SK-N-SH (cell line): ENCODE measurements around the gene EIF2S1. TPM values are rescaled to one million over a fixed set of nuclear protein-coding genes. Genes with fewer than 3 reads are reported as not detected.

Source experiments
- CTCF ChIA-PET: fragments of 300-600, 350-600 bp; formaldehyde crosslinking; extraction: SDS; loops from one replicate; lab custom pipeline; 2021; lab: Yijun Ruan, JAX
- POLR2A ChIA-PET: fragments of 350-600 bp; sonication (Branson Sonifier 250); formaldehyde crosslinking; extraction: SDS; loops from one replicate; lab custom pipeline; 2020; ENCODE audit warnings: antibody characterized with exemption, inconsistent platforms; lab: Yijun Ruan, JAX
- DNase-seq: peaks from one replicate; pipeline ENCODE4 v3.0.0; 2012
- H2AFZ ChIP-seq: fragments of 200-600 bp; sonication (generic); 2 replicates; pipeline ENCODE4 v1.8.1; 2016; ENCODE audit warnings: antibody characterized with exemption, mild to moderate bottlenecking, low read depth
- H3F3A ChIP-seq: fragments of 200-600 bp; sonication (generic); replicated peaks from 2 replicates; pipeline ENCODE3; 2016; ENCODE audit warnings: antibody characterized with exemption, mild to moderate bottlenecking; ENCODE audit not compliant: insufficient read depth
- H3K27ac ChIP-seq, 2 experiments: fragments of 200-500 bp in 1 of 2; fragments of 200-600 bp in 1 of 2; sonication (Bioruptor generic) in 1 of 2; sonication (generic), shearing (Covaris generic) in 1 of 2; 2 replicates each; pipeline versions ENCODE4 v1.5.1 to v1.6.1; 2014 to 2016; ENCODE audit warnings: low read depth in 2 of 2, inconsistent platforms in 1 of 2, low read length in 1 of 2, mild to moderate bottlenecking in 1 of 2, mixed read lengths in 1 of 2
- H3K27me3 ChIP-seq: fragments of 200-600 bp; sonication (generic), shearing (Covaris generic); 2 replicates; pipeline ENCODE4 v1.6.1; 2016; ENCODE audit warnings: mixed run types; ENCODE audit not compliant: insufficient read depth
- H3K36me3 ChIP-seq, 2 experiments: fragments of 200-500 bp in 1 of 2; fragments of 200-600 bp in 1 of 2; sonication (Bioruptor generic) in 1 of 2; sonication (generic) in 1 of 2; replicated peaks in 1 of 2; 2 replicates each; pipeline versions ENCODE3 to v1.5.1; 2014 to 2016; ENCODE audit warnings: low read length in 1 of 2, mild to moderate bottlenecking in 1 of 2; ENCODE audit not compliant: insufficient read depth in 2 of 2, control insufficient read depth in 1 of 2
- H3K4me1 ChIP-seq, 2 experiments: fragments of 200-500 bp in 1 of 2; fragments of 200-600 bp in 1 of 2; sonication (Bioruptor generic) in 1 of 2; sonication (generic), shearing (Covaris generic) in 1 of 2; 2 replicates each; pipeline versions ENCODE4 v1.5.1 to v1.6.1; 2014 to 2016; ENCODE audit warnings: low read depth in 1 of 2, low read length in 1 of 2, mixed run types in 1 of 2; ENCODE audit not compliant: insufficient read depth in 2 of 2, control insufficient read depth in 1 of 2
- H3K4me2 ChIP-seq: fragments of 200-600 bp; sonication (generic), shearing (Covaris generic); 2 replicates; pipeline ENCODE4 v1.6.1; 2017; ENCODE audit warnings: mixed run types
- H3K4me3 ChIP-seq, 2 experiments: fragments of 200-500 bp in 1 of 2; fragments of 200-600 bp in 1 of 2; sonication (Bioruptor generic) in 1 of 2; sonication (generic), shearing (Covaris generic) in 1 of 2; 2 replicates each; pipeline versions ENCODE4 v1.5.1 to v1.8.1; 2014 to 2016; ENCODE audit warnings: low read depth in 2 of 2, inconsistent platforms in 1 of 2, low read length in 1 of 2, mild to moderate bottlenecking in 1 of 2, mixed read lengths in 1 of 2, moderate library complexity in 1 of 2
- H3K79me2 ChIP-seq: fragments of 200-600 bp; sonication (generic); 2 replicates; pipeline ENCODE4 v1.8.1; 2017; ENCODE audit warnings: mild to moderate bottlenecking; ENCODE audit not compliant: insufficient read depth
- H3K9ac ChIP-seq: fragments of 200-600 bp; sonication (generic); 2 replicates; pipeline ENCODE4 v1.6.1; 2017; ENCODE audit warnings: mixed run types
- H3K9me2 ChIP-seq: fragments of 200-600 bp; sonication (generic); 2 replicates; pipeline ENCODE4 v1.6.1; 2017; ENCODE audit warnings: mixed run types
- H3K9me3 ChIP-seq: fragments of 200-600 bp; sonication (generic); 2 replicates; pipeline ENCODE4 v1.6.1; 2017; ENCODE audit warnings: mixed run types, mild to moderate bottlenecking, moderate library complexity
- H4K20me1 ChIP-seq: fragments of 200-600 bp; sonication (generic); 2 replicates; pipeline ENCODE4 v1.6.1; 2017; ENCODE audit warnings: mild to moderate bottlenecking, mixed run types; ENCODE audit not compliant: insufficient read depth
- CTCF ChIP-seq: fragments of 200-600 bp; sonication (generic); IDR thresholded peaks from 2 replicates; pipeline ENCODE4 v1.6.1; 2017; ENCODE audit warnings: antibody characterized with exemption, mild to moderate bottlenecking, moderate library complexity
- EP300 ChIP-seq, 2 experiments: IDR thresholded peaks; 2 replicates each; pipeline versions ENCODE4 v1.4.0 to v1.6.1; 2012; ENCODE audit warnings: borderline replicate concordance in 1 of 2, low read depth in 1 of 2, low read length in 1 of 2
- GATA2 ChIP-seq: sonication (generic); formaldehyde crosslinking; IDR thresholded peaks from 2 replicates; pipeline ENCODE4 v1.5.0; 2020; ENCODE audit warnings: mild to moderate bottlenecking, missing genetic modification reagents
- MAX ChIP-seq: IDR thresholded peaks from 2 replicates; pipeline ENCODE4 v1.4.0; 2012; ENCODE audit warnings: low read depth
- NFIC ChIP-seq: IDR thresholded peaks from 2 replicates; pipeline ENCODE4 v1.4.0; 2012; ENCODE audit warnings: borderline replicate concordance
- NRF1 ChIP-seq: IDR thresholded peaks from 2 replicates; pipeline ENCODE4 v1.6.1; 2012; ENCODE audit warnings: low read depth, mild to moderate bottlenecking, low read length
- POLR2AphosphoS5 ChIP-seq: IDR thresholded peaks from 2 replicates; pipeline ENCODE4 v1.6.1; 2012; ENCODE audit warnings: low read depth, low read length
- RFX5 ChIP-seq: IDR thresholded peaks from 2 replicates; pipeline ENCODE4 v1.6.1; 2012; ENCODE audit warnings: mild to moderate bottlenecking, improper control_type of control experiment, low read length
- RXRA ChIP-seq: IDR thresholded peaks from 2 replicates; pipeline ENCODE4 v1.4.0; 2012; ENCODE audit warnings: low read depth, mild to moderate bottlenecking, borderline replicate concordance
- TAF1 ChIP-seq: IDR thresholded peaks from 2 replicates; pipeline ENCODE4 v1.6.1; 2012; ENCODE audit warnings: low read depth, mild to moderate bottlenecking, low read length, moderate library complexity, borderline replicate concordance
- TCF12 ChIP-seq: IDR thresholded peaks from 2 replicates; pipeline ENCODE4 v1.4.0; 2012
- TEAD4 ChIP-seq: IDR thresholded peaks from 2 replicates; pipeline ENCODE4 v1.4.0; 2012; ENCODE audit warnings: mild to moderate bottlenecking, borderline replicate concordance; ENCODE audit not compliant: insufficient read depth
- WGBS: methylation state at CpG from one replicate; pipeline ENCODE4 v1.1.6; 2017; ENCODE audit warnings: low lambda C conversion rate; 5-methylcytosine and 5-hydroxymethylcytosine counted together
- polyA plus RNA-seq, 3 experiments: library from polyadenylated mRNA; depleted of rRNA; stranded (reverse); fragments of >200 nt; gene quantifications; 2 replicates each; pipeline ENCODE4 v1.2.3, GENCODE V29; 2012
- TF ChIP-seq, protein P1 (sequence below): IDR thresholded peaks from 2 replicates; pipeline ENCODE4; 2012

EIF2S1 gene
- polyA plus RNA-seq, 1 of the 3 experiments (the other 2 are of a cell fraction), result 57.2 TPM

DNA sequence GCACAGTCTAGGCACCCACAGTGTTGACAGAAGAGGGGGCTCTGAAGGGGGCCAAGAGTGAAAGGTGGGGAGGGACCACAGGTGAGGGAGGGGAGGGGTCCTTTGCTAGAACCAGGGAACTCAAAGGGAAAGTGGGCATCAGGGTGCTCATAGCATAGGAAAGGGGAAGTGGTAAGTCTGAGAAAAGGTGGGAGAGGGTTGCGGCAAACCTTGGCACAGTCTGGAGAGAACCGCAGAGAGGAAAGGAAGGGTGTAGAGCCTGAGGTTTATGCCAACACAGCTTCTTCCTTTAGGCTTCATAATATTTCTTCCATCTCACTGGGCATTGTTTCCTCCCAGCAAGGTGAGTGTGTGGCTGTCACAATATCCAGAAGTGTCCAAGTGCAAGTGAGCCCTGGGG is 63.3 kb downstream of the EIF2S1 start:
- no peaks in the 10 kb centered on the region for H4K20me1 ChIP-seq
- no peak overlapping the region for H3K9ac ChIP-seq
- no peaks in the 10 kb centered on the region for H3K27me3 ChIP-seq
- no peak for DNase-seq
- TF ChIP-seq RFX5, result no peak
- TF ChIP-seq, all 33 proteins: peak for 0
- H3F3A ChIP-seq, result no peaks in the 10 kb centered on the region
- no peaks in the 10 kb centered on the region for H3K4me1 ChIP-seq
- H3K4me2 ChIP-seq, result no peak overlapping the region
- no peak overlapping the region for H3K4me3 ChIP-seq
- ChIA-PET POLR2A (no interaction called here), CTCF (interaction anchor here (0.9 to 15.0 kb wide), 3 partner anchors 104 to 161 kb away, joined by 3 to 319 read pairs (median 8); no protein-coding TSS in a partner anchor)
- H2AFZ ChIP-seq, result no peak overlapping the region
- H3K79me2 ChIP-seq, result no peaks in the 10 kb centered on the region
- no peaks in the 10 kb centered on the region for H3K36me3 ChIP-seq
- no peaks in the 10 kb centered on the region for H3K9me3 ChIP-seq
- no peak overlapping the region for H3K27ac ChIP-seq
- WGBS, result 65% methylated on average over 2 of the region's 2 CpGs
- no peaks in the 10 kb centered on the region for H3K9me2 ChIP-seq

GRCh38 chr14:67424539-67424938 is 64.4 kb downstream of the EIF2S1 start:
- no peaks in the 10 kb centered on the region for H3K79me2 ChIP-seq
- H2AFZ ChIP-seq, result no peak overlapping the region
- H3K4me1 ChIP-seq, result no peaks in the 10 kb centered on the region
- ChIA-PET POLR2A (no interaction called here), CTCF (interaction anchor here (0.7 to 15.0 kb wide), 6 partner anchors 90 to 280 kb away, joined by 3 to 319 read pairs (median 4); partner anchors contain the start of gene PLEKHH1)
- TF ChIP-seq RXRA (no peak), NRF1 (no peak), TCF12 (no peak), TAF1 (no peak), POLR2AphosphoS5 (no peak), MAX (no peak), TEAD4 (no peak), RFX5 (no peak), GATA2 (no peak), NFIC (no peak), CTCF (no peak), EP300 (IDR thresholded peaks at IDR 0.05; ENCODE audit: borderline replicate concordance in 1 of 2, low read depth in 1 of 2, low read length in 1 of 2) (no peak)
- TF ChIP-seq, protein P1, sequence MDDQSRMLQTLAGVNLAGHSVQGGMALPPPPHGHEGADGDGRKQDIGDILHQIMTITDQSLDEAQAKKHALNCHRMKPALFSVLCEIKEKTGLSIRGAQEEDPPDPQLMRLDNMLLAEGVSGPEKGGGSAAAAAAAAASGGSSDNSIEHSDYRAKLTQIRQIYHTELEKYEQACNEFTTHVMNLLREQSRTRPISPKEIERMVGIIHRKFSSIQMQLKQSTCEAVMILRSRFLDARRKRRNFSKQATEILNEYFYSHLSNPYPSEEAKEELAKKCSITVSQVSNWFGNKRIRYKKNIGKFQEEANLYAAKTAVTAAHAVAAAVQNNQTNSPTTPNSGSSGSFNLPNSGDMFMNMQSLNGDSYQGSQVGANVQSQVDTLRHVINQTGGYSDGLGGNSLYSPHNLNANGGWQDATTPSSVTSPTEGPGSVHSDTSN, result no peak
- H3K27ac ChIP-seq, result no peak overlapping the region
- DNase-seq, result no peak
- H3K9me3 ChIP-seq, result no peaks in the 10 kb centered on the region
- 35% methylated on average over 2 of the region's 3 CpGs for WGBS
- H3K9me2 ChIP-seq, result no peaks in the 10 kb centered on the region
- H4K20me1 ChIP-seq, result no peaks in the 10 kb centered on the region
- no peak overlapping the region for H3K9ac ChIP-seq
- H3K27me3 ChIP-seq, result no peaks in the 10 kb centered on the region
- H3F3A ChIP-seq, result no peaks in the 10 kb centered on the region
- no peak overlapping the region for H3K4me2 ChIP-seq
- no peak overlapping the region for H3K4me3 ChIP-seq
- H3K36me3 ChIP-seq, result no peaks in the 10 kb centered on the region
